ENCODE results near the gene DEF6.

The DEF6 gene

GRCh38 chr6:35365594-35366203, 68.1 kb downstream of the DEF6 start:
- H2BK5ac ChIP-seq (ENCODE audit: low read length), result no peak overlapping the region
- H3K36me3 ChIP-seq (ENCODE audit: control insufficient read depth, insufficient read depth, low read length), result no peaks in the 10 kb centered on the region
- no peak overlapping the region for H3K18ac ChIP-seq (ENCODE audit: low read length)
- H2AK5ac ChIP-seq (ENCODE audit: low read length), result no peak overlapping the region
- H4K5ac ChIP-seq (ENCODE audit: low read length), result no peak overlapping the region
- H2BK15ac ChIP-seq (replicated peaks; ENCODE audit: low read depth), result no peak overlapping the region
- no peak overlapping the region for H3K9ac ChIP-seq (ENCODE audit: low read length)
- no peaks in the 10 kb centered on the region for H3K79me2 ChIP-seq (ENCODE audit: control insufficient read depth, insufficient read depth, low read length)
- DNase-seq, result no peak
- peaks cover 4% of the 10 kb centered on the region for H3K4me1 ChIP-seq (ENCODE audit: control insufficient read depth, low read depth, low read length)
- H3K56ac ChIP-seq (ENCODE audit: low read length), result no peak overlapping the region
- H3K79me1 ChIP-seq (ENCODE audit: low read length), result peaks cover 4% of the 10 kb centered on the region
- no peak overlapping the region for H3K4me3 ChIP-seq (ENCODE audit: low read length)
- WGBS (ENCODE audit: extremely low coverage, insufficient coverage, low lambda C conversion rate), result no CpG with 5 or more reads among the region's 6 CpGs
- no peak overlapping the region for H3K4ac ChIP-seq (ENCODE audit: low read depth, low read length)
- no peak overlapping the region for H3K27ac ChIP-seq (ENCODE audit: low read depth, low read length)
- H4K8ac ChIP-seq (ENCODE audit: low read depth, low read length), result no peak overlapping the region
- no peak overlapping the region for H2BK120ac ChIP-seq (ENCODE audit: low read depth, low read length)
- no peaks in the 10 kb centered on the region for H3K27me3 ChIP-seq (ENCODE audit: insufficient read depth, low read length, poor library complexity)
- H3K4me2 ChIP-seq (ENCODE audit: low read length), result no peak overlapping the region
- no peak overlapping the region for H3K23ac ChIP-seq (ENCODE audit: low read length)

GRCh38 chr6:35366204-35366596, 68.6 kb downstream of the DEF6 start:
- no peak overlapping the region for H3K23ac ChIP-seq (ENCODE audit: low read length)
- peaks cover 3% of the 10 kb centered on the region for H3K4me1 ChIP-seq (ENCODE audit: control insufficient read depth, low read depth, low read length)
- no peak overlapping the region for H2BK5ac ChIP-seq (ENCODE audit: low read length)
- no peak overlapping the region for H3K27ac ChIP-seq (ENCODE audit: low read depth, low read length)
- no peak overlapping the region for H4K5ac ChIP-seq (ENCODE audit: low read length)
- no peaks in the 10 kb centered on the region for H3K36me3 ChIP-seq (ENCODE audit: control insufficient read depth, insufficient read depth, low read length)
- no peak overlapping the region for H4K8ac ChIP-seq (ENCODE audit: low read depth, low read length)
- no peak overlapping the region for H2BK120ac ChIP-seq (ENCODE audit: low read depth, low read length)
- no peak for DNase-seq
- no peaks in the 10 kb centered on the region for H3K27me3 ChIP-seq (ENCODE audit: insufficient read depth, low read length, poor library complexity)
- no peak overlapping the region for H2BK15ac ChIP-seq (replicated peaks; ENCODE audit: low read depth)
- H3K18ac ChIP-seq (ENCODE audit: low read length), result no peak overlapping the region
- no peak overlapping the region for H3K56ac ChIP-seq (ENCODE audit: low read length)
- H3K4me2 ChIP-seq (ENCODE audit: low read length), result no peak overlapping the region
- no peak overlapping the region for H3K4ac ChIP-seq (ENCODE audit: low read depth, low read length)
- no peaks in the 10 kb centered on the region for H3K79me2 ChIP-seq (ENCODE audit: control insufficient read depth, insufficient read depth, low read length)
- no peak overlapping the region for H2AK5ac ChIP-seq (ENCODE audit: low read length)
- no peak overlapping the region for H3K9ac ChIP-seq (ENCODE audit: low read length)
- no peak overlapping the region for H3K4me3 ChIP-seq (ENCODE audit: low read length)
- H3K79me1 ChIP-seq (ENCODE audit: low read length), result peaks cover 4% of the 10 kb centered on the region

- H2BK15ac ChIP-seq (replicated peaks; ENCODE audit: low read depth), result no peak overlapping the region
- H3K27ac ChIP-seq (ENCODE audit: low read depth, low read length), result no peak overlapping the region
- no peak overlapping the region for H3K18ac ChIP-seq (ENCODE audit: low read length)
- H3K4me1 ChIP-seq (ENCODE audit: control insufficient read depth, low read depth, low read length), result peaks cover 3% of the 10 kb centered on the region
- H3K36me3 ChIP-seq (ENCODE audit: control insufficient read depth, insufficient read depth, low read length), result no peaks in the 10 kb centered on the region
- no peaks in the 10 kb centered on the region for H3K27me3 ChIP-seq (ENCODE audit: insufficient read depth, low read length, poor library complexity)
- H2BK5ac ChIP-seq (ENCODE audit: low read length), result no peak overlapping the region
- H3K79me1 ChIP-seq (ENCODE audit: low read length), result peaks cover 3% of the 10 kb centered on the region
- H4K8ac ChIP-seq (ENCODE audit: low read depth, low read length), result no peak overlapping the region
- H3K79me2 ChIP-seq (ENCODE audit: control insufficient read depth, insufficient read depth, low read length), result no peaks in the 10 kb centered on the region
- H3K56ac ChIP-seq (ENCODE audit: low read length), result no peak overlapping the region
- H4K5ac ChIP-seq (ENCODE audit: low read length), result no peak overlapping the region
- H3K4me3 ChIP-seq (ENCODE audit: low read length), result no peak overlapping the region
- no peak overlapping the region for H2BK120ac ChIP-seq (ENCODE audit: low read depth, low read length)
- H3K4ac ChIP-seq (ENCODE audit: low read depth, low read length), result no peak overlapping the region
- no peak overlapping the region for H2AK5ac ChIP-seq (ENCODE audit: low read length)
- no peak for DNase-seq
- H3K23ac ChIP-seq (ENCODE audit: low read length), result no peak overlapping the region
- no peak overlapping the region for H3K9ac ChIP-seq (ENCODE audit: low read length)
- no peak overlapping the region for H3K4me2 ChIP-seq (ENCODE audit: low read length)
- WGBS (ENCODE audit: extremely low coverage, insufficient coverage, low lambda C conversion rate), result no CpG with 5 or more reads among the region's 5 CpGs
Observed at GRCh38 chr6:35367646-35368037, 70.0 kb downstream of the DEF6 start.

- Histone ChIP-seq H3K23ac (ENCODE audit: low read length) (no peak overlapping the region), H3K4ac (ENCODE audit: low read depth, low read length) (no peak overlapping the region), H4K8ac (ENCODE audit: low read depth, low read length) (no peak overlapping the region), H4K5ac (ENCODE audit: low read length) (no peak overlapping the region), H3K4me2 (ENCODE audit: low read length) (no peak overlapping the region), H3K79me1 (ENCODE audit: low read length) (peaks cover 3% of the 10 kb centered on the region), H3K56ac (ENCODE audit: low read length) (no peak overlapping the region), H3K18ac (ENCODE audit: low read length) (no peak overlapping the region), H3K79me2 (ENCODE audit: control insufficient read depth, insufficient read depth, low read length) (no peaks in the 10 kb centered on the region), H2AK5ac (ENCODE audit: low read length) (no peak overlapping the region), H3K36me3 (ENCODE audit: control insufficient read depth, insufficient read depth, low read length) (no peaks in the 10 kb centered on the region), H3K27ac (ENCODE audit: low read depth, low read length) (no peak overlapping the region), H2BK120ac (ENCODE audit: low read depth, low read length) (no peak overlapping the region), H2BK15ac (replicated peaks; ENCODE audit: low read depth) (no peak overlapping the region), H3K4me3 (ENCODE audit: low read length) (no peak overlapping the region), H3K27me3 (ENCODE audit: insufficient read depth, low read length, poor library complexity) (no peaks in the 10 kb centered on the region), H3K4me1 (ENCODE audit: control insufficient read depth, low read depth, low read length) (peaks cover under 1% of the 10 kb centered on the region), H3K9ac (ENCODE audit: low read length) (no peak overlapping the region), H2BK5ac (ENCODE audit: low read length) (no peak overlapping the region)
- DNase-seq, result no peak
- WGBS (ENCODE audit: extremely low coverage, insufficient coverage, low lambda C conversion rate), result no CpG with 5 or more reads among the region's 2 CpGs
Observed at GRCh38 chr6:35368038-35368887, 70.6 kb downstream of the DEF6 start.

- no peaks in the 10 kb centered on the region for H3K79me2 ChIP-seq (ENCODE audit: control insufficient read depth, insufficient read depth, low read length)
- H2AK5ac ChIP-seq (ENCODE audit: low read length), result no peak overlapping the region
- peaks cover 3% of the 10 kb centered on the region for H3K79me1 ChIP-seq (ENCODE audit: low read length)
- H4K5ac ChIP-seq (ENCODE audit: low read length), result no peak overlapping the region
- no peak overlapping the region for H3K4me3 ChIP-seq (ENCODE audit: low read length)
- H2BK15ac ChIP-seq (replicated peaks; ENCODE audit: low read depth), result no peak overlapping the region
- no peaks in the 10 kb centered on the region for H3K27me3 ChIP-seq (ENCODE audit: insufficient read depth, low read length, poor library complexity)
- H2BK5ac ChIP-seq (ENCODE audit: low read length), result no peak overlapping the region
- H2BK120ac ChIP-seq (ENCODE audit: low read depth, low read length), result no peak overlapping the region
- H4K8ac ChIP-seq (ENCODE audit: low read depth, low read length), result no peak overlapping the region
- H3K4me1 ChIP-seq (ENCODE audit: control insufficient read depth, low read depth, low read length), result no peaks in the 10 kb centered on the region
- no peak for DNase-seq
- H3K4ac ChIP-seq (ENCODE audit: low read depth, low read length), result no peak overlapping the region
- no peak overlapping the region for H3K4me2 ChIP-seq (ENCODE audit: low read length)
- H3K27ac ChIP-seq (ENCODE audit: low read depth, low read length), result no peak overlapping the region
- no peak overlapping the region for H3K9ac ChIP-seq (ENCODE audit: low read length)
- no peaks in the 10 kb centered on the region for H3K36me3 ChIP-seq (ENCODE audit: control insufficient read depth, insufficient read depth, low read length)
- no peak overlapping the region for H3K23ac ChIP-seq (ENCODE audit: low read length)
- no CpG with 5 or more reads among the region's 8 CpGs for WGBS (ENCODE audit: extremely low coverage, insufficient coverage, low lambda C conversion rate)
- H3K56ac ChIP-seq (ENCODE audit: low read length), result no peak overlapping the region
- no peak overlapping the region for H3K18ac ChIP-seq (ENCODE audit: low read length)
Observed at GRCh38 chr6:35370124-35370741, 72.6 kb downstream of the DEF6 start.
